GM21825 (cell line): ENCODE data around the gene PHLDA3.

Source experiments
- ATAC-seq: cut with Tn5 transposase; IDR thresholded peaks from one replicate; pipeline ENCODE4 v1.9.1; 2021; ENCODE audit warnings: mild to moderate bottlenecking, moderate library complexity; ENCODE audit not compliant: unreplicated experiment

PHLDA3 gene

DNA sequence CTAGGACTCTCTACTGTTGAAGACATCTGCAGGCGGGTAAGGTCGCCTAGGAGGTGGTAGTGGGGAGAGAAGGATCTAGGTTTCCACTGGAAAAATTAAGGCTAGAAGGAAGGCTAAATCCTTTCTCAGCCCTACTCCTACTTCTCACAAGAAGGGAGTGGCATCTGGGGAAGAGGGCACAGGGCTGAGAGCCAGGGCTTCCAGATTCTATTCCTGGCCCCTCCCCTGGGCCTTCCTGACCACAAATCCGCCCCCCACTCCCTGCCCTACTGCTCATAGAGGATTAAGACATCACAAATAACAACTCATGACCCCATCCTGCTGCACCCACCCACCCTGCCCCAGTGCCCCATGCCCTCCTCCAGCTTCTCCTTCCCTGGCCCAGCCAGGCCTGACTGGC, 2.5 kb downstream of the PHLDA3 start:
- no peak for ATAC-seq

DNA sequence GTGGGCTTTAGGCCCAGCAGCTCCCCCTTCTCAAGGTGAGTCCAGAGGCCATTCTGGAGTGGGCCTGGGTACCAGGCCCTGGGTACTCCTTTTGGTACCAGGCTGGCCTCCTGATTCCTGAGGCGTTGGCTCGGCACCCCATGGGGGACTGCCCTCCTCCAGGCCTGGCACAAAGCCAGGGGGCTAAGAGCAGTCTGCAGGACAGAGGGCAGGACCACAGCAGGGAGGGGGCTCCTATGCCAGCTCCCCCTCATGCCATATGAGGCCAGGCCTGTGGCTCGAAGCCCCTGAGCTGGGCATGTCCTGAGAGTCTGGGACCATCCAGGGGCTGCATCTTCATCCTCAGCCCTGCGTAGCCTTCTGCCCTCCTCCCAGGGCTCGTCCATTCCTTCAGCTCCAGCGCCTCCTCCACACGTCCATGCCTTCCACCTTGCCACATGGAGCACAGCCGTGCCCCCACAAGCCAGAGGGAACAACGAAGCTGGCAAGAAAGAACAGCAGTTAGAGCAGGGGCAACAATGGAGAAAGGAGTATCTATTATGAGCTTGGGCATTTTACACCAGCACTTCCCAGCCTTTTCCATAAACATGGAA, 3.2 kb downstream of the PHLDA3 start:
- no peak for ATAC-seq

DNA sequence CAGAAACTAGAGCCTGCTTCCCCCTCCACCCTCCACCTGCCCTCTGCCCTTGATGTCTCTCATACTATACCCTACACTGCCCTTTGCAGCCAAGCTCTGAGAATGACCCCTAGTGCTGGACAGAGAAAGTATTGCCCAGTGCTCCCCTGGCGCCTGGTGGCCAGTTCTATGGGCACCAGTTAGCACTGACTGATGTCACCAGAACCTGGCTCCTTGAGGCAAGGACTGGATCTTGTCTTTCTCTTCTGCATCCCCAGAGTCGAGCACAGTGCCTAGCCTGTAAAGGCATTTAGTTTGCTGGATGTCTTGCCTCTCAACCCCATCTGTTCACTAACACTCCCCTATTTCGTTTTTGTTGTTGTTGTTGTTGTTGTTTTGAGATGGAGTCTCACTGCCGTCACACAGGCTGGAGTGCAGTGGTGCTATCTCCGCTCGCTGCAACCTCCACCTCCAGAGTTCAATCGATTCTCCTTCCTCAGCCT, 5.9 kb downstream of the PHLDA3 start:
- no peak for ATAC-seq

DNA sequence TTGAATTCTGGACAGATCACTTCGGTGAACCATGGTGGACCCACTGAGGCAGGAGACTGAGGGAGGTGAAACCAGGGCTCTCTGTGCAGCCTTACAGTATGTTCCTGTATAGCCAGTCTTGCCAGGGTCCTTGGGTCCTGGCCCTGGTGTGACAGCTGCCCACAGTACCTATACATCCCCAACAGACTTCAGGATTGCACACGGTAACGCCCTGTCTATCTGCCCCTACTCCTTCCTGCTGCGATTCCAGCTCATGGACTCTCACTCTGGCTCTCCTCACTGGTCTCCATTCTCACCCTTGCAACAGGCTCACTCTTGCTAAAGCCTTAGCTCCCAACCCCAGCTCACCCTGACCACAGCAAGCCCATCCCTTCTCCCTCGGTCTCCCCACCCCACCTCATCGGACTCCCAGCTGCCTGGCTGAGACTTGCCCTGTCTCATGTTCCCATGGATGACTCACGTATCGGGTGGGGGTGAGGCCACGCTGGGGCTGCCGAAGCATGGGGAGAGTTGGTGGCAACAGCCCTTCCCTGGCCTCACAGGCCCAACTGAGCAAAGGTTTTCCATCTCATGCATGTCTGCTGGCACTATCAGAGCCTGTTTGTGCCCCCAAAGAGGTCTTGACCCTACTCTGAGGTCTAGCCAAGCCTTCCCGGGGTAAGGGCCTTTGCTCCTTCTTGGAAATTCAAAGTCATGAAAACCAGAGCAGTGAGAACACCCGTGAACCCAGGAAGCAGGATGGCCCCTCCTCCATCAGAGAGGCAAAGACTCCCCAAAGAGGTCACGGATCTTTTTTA, 7.1 kb downstream of the PHLDA3 start:
- no peak for ATAC-seq

DNA sequence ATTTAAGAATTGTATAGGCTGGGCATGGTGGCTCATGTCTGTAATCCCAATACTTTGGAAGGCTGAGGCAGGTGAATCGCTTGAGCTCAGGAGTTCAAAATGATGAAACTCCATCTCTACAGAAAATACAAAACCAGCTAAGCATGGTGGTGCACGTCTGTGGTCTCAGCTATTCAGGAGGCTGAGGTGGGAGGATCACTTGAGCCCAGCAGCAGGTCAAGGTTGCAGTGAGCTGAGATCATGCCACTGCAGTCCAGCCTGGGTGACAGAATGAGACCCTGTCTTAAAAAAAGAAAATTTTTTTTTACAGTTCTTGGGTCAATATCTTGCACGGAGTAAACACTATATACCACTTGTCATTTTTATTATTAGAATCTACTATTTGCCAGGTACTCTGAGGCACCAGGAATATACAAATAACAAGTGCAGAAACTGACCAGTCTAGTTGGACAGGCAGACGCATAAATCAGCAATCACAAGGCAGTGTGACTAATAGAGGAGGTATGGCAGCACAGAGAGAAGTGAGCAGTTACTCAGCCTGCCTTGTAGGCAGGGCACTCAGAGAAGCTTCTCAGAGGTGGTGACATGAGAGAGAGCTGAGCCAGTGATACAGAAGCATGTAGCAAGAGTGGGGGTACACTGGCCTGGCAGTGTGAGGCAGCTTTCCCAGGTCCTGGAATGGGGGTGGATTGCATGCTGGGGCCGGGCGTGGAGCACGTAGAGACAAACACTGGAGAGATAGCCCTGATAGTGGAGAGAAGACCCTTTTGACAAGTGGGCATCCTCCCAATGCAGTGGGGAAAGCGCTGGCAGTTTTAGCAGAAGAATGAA, 8.0 kb downstream of the PHLDA3 start:
- ATAC-seq: no peak

DNA sequence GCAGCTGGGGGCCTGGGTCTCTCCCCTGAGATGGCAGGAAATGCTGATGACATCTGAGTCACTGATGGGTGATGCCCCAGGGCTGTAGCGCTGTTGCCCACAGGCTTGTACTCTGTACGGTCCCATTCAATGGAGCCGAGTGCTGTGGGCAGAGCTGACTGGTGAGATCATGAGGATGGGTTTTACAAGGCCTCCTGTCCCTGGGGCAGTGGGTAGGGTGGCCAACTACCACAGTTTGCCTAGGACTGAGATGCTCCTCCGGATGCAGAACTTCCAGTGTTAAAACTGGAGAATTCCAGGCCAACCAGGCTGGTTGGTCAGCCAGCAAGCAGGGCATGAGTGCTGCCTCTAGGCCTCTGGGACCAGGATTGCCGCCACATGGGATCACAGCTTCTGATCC, 9.2 kb downstream of the PHLDA3 start:
- no peak for ATAC-seq

DNA sequence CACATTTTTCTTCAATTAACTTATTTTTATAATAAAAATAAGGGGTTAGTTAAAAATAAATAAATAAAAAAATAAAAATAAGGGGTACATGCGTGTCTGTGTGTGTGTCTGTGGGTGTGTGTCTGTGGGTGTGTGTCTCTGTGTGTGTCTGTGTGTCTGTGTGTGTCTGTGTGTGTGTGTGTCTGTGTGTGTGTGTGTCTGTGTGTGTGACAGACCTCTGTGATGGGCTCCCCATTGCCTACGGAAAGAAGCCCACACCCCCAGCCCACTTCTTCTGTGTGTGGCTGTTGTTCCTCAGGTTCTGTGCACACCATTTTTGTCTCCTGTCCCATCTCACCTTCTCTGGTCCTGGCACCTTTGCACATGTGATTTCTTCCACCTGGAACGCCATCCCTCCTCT, 9.9 kb downstream of the PHLDA3 start:
- no peak for ATAC-seq

DNA sequence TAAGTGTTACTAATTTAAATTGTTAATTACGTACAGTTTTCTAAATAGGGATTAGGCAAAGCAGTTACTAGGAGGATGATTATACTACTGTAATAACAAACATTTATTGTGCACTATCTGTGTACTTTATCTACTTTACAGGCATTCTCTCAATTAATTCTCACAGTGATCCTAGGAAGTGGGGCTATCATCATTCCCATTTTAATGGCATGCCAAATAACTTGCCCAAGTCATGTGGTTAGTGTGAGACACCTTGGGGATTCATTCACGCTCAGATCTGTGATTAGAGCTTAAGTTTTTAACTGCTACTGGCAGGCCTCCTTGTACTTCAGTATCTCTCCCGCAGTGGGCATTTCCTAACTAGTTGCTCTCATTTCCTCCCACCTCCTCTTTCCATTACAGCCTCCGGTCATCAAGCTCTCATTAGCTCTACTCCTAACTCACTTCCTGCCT, 11.5 kb downstream of the PHLDA3 start:
- no peak for ATAC-seq

DNA sequence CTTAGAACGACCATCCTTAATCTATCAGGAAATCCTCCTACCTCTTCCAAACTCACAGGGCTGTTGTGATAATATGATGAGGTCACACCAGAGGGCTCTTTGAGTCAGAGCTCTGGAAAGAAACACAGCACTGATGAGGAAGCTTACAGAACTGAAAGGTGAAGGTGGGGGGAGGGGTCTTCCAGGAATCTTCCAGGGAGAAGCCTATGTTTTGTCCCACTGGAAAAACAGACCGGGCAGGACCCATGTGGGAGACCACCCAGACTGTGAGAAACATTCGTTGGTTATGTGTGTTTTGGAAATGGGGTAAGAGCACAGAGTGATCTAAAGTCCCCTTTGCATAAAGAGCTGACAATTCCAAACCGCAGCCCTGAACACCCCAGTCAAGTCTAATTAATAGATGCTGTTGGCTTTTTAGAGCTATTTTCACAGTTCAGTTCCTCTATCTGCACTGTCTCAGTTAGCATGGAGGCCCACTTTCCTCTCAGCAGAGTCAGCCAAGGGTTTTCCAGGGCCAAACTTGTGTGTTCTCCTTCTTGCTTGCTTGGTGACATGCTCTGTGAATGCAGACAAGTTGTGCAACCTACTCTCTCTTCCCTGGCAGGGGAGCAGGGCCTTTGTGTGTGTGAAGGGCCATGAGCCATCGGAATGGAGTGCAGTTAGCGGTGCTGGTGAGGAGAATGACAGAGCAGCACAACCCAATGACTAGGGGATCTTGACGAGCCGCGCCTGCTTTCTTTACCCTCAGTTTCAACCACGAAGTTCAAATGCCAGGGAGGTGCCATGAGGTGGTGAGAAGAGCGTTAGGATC, 12.3 kb downstream of the PHLDA3 start:
- ATAC-seq: no peak

DNA sequence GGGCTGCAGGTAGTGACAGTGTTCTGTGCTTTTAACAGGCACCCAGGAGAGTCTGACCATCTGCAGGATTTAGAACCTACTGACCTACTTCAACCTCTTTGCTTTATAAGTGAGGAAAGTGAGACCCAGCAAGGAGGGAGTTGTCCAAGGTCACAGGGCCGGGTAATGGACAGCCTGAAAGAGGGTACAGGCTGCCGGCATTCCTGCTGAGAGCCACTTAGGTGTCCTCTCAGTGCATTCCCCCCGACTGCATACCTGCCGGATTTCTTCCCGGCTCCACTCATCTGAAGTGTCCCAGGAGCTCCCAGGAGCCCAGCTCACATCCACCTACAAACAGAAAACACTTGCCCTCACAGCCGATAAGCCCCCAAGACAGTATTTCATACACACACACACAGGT, 13.9 kb downstream of the PHLDA3 start:
- ATAC-seq: no peak

DNA sequence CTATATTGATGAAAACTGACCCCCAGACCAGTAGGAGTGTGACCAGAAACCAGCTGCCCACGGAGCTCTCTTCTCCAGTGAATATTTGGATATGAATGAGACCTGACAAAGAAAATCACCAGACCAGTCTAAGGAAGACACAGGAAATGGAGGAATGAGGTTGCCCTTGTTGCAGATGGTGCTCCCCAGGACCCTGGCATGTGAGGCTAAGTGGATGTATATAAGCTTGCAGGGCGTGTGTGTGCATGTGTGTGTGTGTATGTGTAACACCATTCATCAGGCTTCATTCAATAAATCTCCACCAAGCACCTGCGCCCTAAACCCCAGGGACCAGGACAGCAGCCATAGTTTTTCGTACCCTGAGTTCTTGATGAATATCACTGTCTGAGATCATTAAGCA, 14.4 kb downstream of the PHLDA3 start:
- no peak for ATAC-seq

DNA sequence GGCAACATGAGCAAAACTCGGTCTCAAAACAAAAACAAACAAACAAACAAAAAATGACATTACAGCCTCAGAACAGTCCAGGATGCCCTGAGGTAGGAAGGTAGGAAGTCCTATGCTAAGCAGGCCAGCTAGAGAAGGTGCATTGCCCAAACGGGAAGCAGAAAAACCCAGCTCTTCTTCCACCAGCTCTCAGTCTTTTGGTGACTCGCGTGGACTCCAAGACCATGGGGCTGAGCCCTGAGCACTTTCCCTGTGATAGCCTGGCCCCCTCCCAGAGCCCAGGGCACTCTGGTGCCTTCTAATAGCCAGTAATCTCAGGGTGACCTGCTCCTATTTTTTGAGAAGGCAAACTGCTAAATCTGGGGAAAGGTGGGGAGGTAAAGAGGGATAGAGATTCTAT, 16.1 kb downstream of the PHLDA3 start:
- no peak for ATAC-seq

DNA sequence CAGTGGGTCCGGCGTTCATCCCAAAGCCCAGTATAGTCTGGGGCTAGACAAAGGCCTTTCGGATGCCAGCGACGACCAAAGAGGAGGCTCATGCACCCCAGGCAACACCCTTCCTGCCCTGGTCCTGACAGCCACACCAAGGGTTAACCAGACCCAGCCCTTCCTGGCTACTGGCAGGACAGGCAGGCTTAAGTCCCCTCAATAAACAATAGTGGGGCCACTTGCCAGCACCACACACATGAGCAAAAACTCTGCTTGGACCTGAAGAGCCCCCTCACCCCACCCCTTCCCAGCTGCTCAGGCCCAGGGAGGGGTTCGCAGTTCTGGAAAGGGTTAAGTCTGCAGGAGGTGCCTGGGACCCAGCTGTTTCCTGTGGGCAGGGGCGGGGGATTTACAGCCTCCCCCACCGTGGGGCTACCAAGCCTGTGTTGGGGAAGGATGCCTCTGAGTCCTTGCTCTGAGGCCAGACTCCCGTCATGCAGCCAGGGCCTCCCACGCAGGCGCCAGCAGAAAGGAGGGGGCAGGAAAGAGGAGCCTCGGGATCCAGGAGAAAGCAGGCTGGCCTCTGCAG, 18.2 kb downstream of the PHLDA3 start:
- ATAC-seq: no peak

DNA sequence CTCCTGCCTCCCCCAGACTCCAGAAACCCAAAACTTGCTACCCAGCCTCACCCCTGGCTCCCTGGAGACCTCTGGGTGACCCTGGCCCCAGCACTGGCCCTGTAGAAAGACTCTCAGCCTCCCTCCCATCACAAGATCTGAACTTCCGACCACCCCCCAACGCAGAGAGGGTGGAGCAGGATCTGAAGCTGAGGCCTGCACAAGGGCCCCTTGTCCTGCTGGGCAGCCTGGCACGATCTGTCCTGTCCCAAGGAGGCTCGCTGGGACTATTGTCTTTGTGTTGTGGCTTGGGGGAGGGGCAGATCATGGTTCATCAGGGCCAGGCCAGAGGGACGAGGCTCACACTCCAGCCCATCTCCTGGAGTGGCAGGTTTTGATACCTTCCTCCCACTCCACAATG, 20.0 kb downstream of the PHLDA3 start:
- ATAC-seq: no peak

DNA sequence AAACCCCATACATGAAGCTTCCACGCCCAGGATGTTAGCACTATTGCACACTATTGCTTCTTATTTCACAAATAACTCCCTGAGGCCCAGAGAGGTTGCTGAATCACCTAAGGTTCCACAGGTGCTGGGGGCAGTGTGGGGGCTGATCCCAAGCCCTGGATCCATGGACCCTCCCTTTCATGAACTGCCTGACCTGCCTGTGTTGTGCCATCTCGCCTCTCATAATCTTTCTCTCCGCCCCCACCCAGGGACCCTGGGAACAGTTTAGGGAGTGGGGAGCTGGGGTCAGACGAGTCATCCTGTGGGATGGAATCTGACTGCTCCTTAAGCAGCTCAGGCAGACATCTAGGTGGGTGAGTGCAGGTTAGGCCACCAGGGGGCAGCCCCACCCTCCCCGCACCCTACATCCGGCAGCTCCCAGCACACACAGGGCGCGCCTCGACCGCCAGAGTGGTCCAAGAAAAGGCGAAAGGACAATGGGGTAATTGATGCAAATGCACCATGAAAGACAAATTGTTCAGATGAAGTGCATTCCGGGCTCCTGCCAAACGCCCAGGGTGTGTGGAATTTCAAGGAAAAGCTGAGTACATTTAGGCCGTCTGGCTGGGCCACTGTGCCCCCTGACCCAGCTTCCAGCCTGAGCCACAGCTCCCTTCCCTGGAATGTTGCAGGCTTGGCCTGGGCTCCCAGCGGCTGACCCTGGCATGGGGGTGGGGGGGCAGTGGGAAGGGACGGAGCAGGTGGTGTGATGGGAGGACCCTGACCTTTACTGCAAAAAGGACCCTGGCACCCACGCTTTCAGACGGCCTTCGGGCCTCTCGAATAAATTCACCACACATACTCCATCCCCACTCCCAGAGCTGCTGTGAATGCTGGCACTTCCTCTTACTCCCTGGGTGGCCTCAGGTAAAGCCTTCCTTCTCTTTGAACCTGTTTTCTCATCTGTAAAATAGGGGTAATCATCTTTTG, 20.8 kb downstream of the PHLDA3 start:
- ATAC-seq: peak; percentile 79

DNA sequence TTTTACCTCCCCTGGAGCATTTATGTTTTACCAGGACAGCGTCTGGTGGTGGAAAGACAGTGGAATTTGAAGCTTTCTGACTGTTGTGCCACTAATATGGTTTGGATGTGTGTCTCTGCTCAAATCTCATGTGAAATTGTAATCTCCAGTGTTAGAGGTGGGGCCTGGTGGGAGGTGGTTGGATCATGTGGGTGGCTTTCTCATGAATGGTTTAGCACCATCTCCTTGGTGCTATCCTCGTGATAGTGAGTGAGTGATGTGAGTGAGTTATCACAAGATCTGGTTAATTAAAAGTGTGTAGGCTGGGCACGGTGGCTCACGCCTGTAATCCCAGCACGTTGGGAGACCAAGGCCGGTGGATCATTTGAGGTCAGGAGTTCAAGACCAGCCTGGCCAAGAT, 23.7 kb downstream of the PHLDA3 start:
- no peak for ATAC-seq

DNA sequence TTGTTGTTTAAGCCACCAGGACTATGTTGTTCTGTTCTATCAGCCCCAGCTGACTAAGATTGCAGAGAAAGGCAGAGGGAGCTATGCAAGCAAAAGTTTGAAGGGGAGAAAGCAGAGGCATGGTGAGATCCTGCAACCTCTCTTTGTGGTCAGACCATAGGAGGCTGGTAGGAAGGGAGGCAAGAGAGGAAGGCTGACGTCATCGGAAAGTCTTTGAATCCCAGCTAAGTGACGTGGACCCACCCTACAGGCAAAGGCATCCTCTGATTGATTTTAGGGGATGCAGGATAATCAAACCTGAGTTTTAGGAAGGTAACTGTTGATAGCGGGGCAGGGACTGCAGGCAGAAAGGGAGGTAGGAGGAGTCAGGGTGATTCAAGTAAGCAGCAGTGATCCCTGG, 24.2 kb downstream of the PHLDA3 start:
- no peak for ATAC-seq

DNA sequence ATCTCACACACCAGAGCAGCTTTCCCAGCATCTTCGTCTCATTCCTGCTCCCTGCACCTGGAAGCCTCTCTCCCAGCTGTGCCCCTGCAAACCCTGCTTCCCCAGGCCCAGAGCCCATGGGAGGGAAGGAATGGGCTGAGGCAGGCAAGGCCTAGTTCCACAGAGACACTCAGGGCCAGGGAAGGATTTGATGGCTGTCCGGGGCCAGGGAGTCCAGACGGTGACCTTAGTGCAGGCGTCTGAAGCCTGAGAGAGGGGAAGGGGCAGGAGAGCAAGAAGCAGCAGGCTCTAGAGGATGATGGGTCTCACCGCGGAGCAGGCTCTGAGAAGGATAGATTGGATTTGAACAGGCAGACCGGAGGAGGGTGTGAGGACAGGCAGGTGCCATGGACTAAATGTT, 25.2 kb downstream of the PHLDA3 start:
- no peak for ATAC-seq

DNA sequence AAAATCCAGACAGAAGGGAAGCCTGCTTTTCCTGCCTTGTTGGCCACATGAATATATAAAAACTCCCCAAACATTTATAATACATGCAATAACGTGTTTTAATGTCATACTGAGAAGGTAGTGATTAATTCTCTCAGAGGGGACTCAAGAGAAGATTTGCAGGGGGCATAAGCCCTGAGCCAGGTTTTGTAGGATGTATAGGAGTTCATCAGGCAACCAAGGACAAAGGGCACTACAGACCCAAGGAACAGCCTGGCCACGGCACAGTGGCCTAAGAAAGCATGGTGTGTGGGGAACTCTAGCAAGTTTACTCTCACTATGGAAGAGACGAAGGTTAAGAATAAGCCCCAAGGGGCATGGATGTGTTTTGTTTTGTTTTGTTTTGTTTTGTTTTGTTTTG, 32.0 kb downstream of the PHLDA3 start:
- ATAC-seq: no peak
